ENCODE results near the gene KIAA0513.

The KIAA0513 gene

GRCh38 chr16:85068746-85069145 is 41.2 kb downstream of the KIAA0513 start:
- DNase-seq (ENCODE audit: low read depth) = no peak
- H3K4me3 ChIP-seq (ENCODE audit: low read depth, low read length) = no peak overlapping the region
- TF ChIP-seq, protein P1, sequence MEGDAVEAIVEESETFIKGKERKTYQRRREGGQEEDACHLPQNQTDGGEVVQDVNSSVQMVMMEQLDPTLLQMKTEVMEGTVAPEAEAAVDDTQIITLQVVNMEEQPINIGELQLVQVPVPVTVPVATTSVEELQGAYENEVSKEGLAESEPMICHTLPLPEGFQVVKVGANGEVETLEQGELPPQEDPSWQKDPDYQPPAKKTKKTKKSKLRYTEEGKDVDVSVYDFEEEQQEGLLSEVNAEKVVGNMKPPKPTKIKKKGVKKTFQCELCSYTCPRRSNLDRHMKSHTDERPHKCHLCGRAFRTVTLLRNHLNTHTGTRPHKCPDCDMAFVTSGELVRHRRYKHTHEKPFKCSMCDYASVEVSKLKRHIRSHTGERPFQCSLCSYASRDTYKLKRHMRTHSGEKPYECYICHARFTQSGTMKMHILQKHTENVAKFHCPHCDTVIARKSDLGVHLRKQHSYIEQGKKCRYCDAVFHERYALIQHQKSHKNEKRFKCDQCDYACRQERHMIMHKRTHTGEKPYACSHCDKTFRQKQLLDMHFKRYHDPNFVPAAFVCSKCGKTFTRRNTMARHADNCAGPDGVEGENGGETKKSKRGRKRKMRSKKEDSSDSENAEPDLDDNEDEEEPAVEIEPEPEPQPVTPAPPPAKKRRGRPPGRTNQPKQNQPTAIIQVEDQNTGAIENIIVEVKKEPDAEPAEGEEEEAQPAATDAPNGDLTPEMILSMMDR (IDR thresholded peaks at IDR 0.05; ENCODE audit: low read depth, low read length, missing control alignments) = no peak

GRCh38 chr16:85069171-85069570 is 41.6 kb downstream of the KIAA0513 start:
- DNase-seq (ENCODE audit: low read depth) = no peak
- TF ChIP-seq, protein P1 (IDR thresholded peaks at IDR 0.05; ENCODE audit: low read depth, low read length, missing control alignments) = no peak
- no peak overlapping the region for H3K4me3 ChIP-seq (ENCODE audit: low read depth, low read length)

DNA sequence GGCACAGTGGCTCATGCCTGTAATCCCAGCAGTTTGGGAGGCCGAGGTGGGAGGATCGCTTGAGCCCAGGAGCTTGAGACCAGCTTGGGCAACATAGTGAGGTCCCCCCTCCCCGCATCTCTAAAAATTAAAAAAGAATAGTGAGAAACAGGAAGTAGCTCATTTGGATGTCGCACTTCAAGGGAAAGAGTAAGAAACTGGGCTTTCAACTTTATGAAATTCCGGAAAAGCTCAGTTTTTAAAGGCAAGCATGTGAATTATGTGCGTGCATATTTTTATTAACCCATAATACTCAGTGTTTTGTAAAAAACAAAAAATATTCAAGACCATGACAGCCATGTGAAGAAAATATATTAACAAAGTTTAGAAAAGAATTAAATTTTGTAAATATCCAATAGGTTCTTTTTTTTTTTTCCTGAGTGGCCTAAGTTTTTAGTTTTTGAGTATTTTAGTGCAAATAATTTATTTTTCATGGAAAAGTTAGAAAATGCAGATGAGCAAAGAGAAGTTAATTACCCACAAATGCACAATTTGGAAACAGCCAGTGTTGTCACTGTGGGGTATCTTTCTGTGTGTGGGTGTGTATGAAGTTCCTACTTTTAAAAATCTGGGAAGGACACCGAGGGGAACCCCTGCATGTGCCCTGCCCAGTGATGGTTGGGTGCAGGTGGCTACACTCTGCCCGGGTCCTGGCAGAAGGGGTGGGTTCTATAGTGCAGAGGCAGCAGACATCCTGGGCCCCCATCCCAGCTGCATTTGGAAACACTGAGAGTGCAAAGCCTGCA is 44.7 kb downstream of the KIAA0513 start:
- DNase-seq (ENCODE audit: low read depth) = no peak
- TF ChIP-seq, protein P1 (IDR thresholded peaks at IDR 0.05; ENCODE audit: low read depth, low read length, missing control alignments) = no peak
- no peak overlapping the region for H3K4me3 ChIP-seq (ENCODE audit: low read depth, low read length)

DNA sequence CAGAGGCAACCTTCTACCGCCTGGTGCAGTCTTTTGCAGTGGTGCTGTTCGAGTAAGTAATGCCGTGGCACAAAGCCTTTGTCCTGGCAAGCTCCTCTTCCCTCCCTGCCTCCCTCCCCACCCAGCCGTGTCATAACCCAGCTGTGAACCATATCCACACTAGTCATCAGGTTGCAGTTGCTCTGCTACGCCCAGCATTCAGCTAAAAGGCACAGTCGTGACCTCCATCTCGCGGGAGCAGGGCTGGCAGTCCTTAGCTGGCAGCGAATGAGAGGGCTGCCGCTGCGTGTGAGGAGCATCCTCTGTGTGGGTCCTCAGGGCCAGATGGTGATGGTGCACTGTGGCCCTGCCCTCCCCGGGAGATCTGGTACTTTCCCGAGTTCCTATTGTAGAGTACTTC is 45.4 kb downstream of the KIAA0513 start:
- DNase-seq (ENCODE audit: low read depth) = no peak
- TF ChIP-seq, protein P1 (IDR thresholded peaks at IDR 0.05; ENCODE audit: low read depth, low read length, missing control alignments) = no peak

DNA sequence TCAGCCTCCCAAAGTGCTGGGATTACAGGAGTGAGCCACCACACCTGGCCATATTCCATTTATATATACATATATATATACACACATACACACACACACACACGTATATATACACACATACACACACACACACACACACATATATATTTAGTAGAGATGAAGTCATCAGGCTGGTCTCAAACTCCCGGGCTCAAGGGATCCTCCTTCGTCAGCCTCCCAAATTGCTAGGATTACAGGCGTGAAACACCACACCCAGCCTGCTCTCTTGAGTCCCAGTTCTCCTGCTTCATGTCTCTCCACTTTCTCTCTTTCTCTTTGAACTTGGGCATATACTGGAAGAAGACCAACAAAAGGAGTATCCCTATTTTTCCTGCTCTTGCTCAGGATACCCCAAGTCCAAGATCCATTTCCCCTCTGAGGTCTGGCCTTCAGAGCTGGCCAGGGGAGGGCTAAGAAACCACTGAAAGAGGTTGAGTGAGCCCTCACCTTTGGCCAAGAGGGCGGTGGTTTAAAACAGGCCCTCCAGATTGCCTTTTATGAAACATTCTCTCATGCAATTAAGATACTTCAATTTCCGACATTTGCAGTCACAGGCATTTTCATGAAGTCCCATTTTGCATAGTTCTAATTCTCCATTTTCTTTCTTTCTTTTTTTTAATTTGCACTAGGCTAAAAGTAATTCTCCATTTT is 46.8 kb downstream of the KIAA0513 start:
- DNase-seq (ENCODE audit: low read depth) = no peak
- TF ChIP-seq, protein P1 (IDR thresholded peaks at IDR 0.05; ENCODE audit: low read depth, low read length, missing control alignments) = no peak
- H3K4me3 ChIP-seq (ENCODE audit: low read depth, low read length) = no peak overlapping the region

More for the DNA sequence above, 45.4 kb downstream of the KIAA0513 start:
- H3K4me3 ChIP-seq (ENCODE audit: low read depth, low read length) = no peak overlapping the region

GRCh38 chr16:85075236-85075924 is 47.8 kb downstream of the KIAA0513 start:
- TF ChIP-seq, protein P1 (IDR thresholded peaks at IDR 0.05; ENCODE audit: low read depth, low read length, missing control alignments) = no peak
- no peak for DNase-seq (ENCODE audit: low read depth)
- H3K4me3 ChIP-seq (ENCODE audit: low read depth, low read length) = no peak overlapping the region
